Common myeloid progenitor, CD34-positive (primary cell): ENCODE results near the gene DPP9.

Source experiments
- CTCF ChIA-PET: fragments of 350-600 bp; sonication (Branson Sonifier 250); formaldehyde crosslinking; loops from one replicate; lab custom pipeline; 2021; ENCODE audit warnings: antibody characterized with exemption; lab: Charles Lee
- POLR2A ChIA-PET: fragments of 350-600 bp; sonication (Branson Sonifier 250); formaldehyde crosslinking; loops from one replicate; lab custom pipeline; 2021; ENCODE audit warnings: antibody characterized with exemption; lab: Charles Lee
- DNase-seq, 3 donors: peaks; one replicate each; pipeline versions ENCODE4 v3.0.0 to v3.0.0-alpha.2; 2013
- H3K27ac ChIP-seq, 2 experiments: 1 replicate in 1 of 2; 2 replicates in 1 of 2; pipeline ENCODE4 v1.7.0; 2013; ENCODE audit warnings: inconsistent platforms in 2 of 2, low read length in 2 of 2, mild to moderate bottlenecking in 2 of 2, low read depth in 1 of 2, moderate library complexity in 1 of 2; ENCODE audit not compliant: severe bottlenecking in 2 of 2, insufficient read depth in 1 of 2, poor library complexity in 1 of 2
- H3K27me3 ChIP-seq, 5 experiments: replicated peaks in 2 of 5; 1 replicate in 3 of 5; 2 replicates in 2 of 5; pipeline versions ENCODE4 v1.6.1 to v1.7.0; 2013; ENCODE audit warnings: low read length in 4 of 5, mild to moderate bottlenecking in 2 of 5, moderate library complexity in 2 of 5, inconsistent platforms in 1 of 5; ENCODE audit not compliant: insufficient read depth in 5 of 5, control insufficient read depth in 4 of 5
- H3K36me3 ChIP-seq, 4 experiments: 1 replicate in 2 of 4; 2 replicates in 2 of 4; pipeline versions ENCODE4 v1.6.1 to v1.7.0; 2013; ENCODE audit warnings: low read length in 3 of 4, control low read depth in 1 of 4, mild to moderate bottlenecking in 1 of 4; ENCODE audit not compliant: control insufficient read depth in 4 of 4, insufficient read depth in 4 of 4
- H3K4me1 ChIP-seq, 4 experiments: 1 replicate in 3 of 4; 2 replicates in 1 of 4; pipeline versions ENCODE4 v1.6.1 to v1.7.1; 2013; ENCODE audit warnings: low read length in 3 of 4, mild to moderate bottlenecking in 3 of 4, control low read depth in 1 of 4, inconsistent platforms in 1 of 4, moderate library complexity in 1 of 4; ENCODE audit not compliant: control insufficient read depth in 4 of 4, insufficient read depth in 4 of 4; ENCODE audit errors: control extremely low read depth in 1 of 4
- H3K4me3 ChIP-seq, 7 experiments: 1 replicate in 4 of 7; 2 replicates in 3 of 7; pipeline versions ENCODE4 v1.5.1 to v1.7.0; 2013; ENCODE audit warnings: mild to moderate bottlenecking in 7 of 7, low read length in 6 of 7, moderate library complexity in 6 of 7, inconsistent platforms in 2 of 7, low read depth in 2 of 7, control low read depth in 1 of 7; ENCODE audit not compliant: insufficient read depth in 4 of 7, control insufficient read depth in 1 of 7; ENCODE audit errors: extremely low read depth in 1 of 7
- H3K9me3 ChIP-seq, 5 experiments: 1 replicate in 4 of 5; 2 replicates in 1 of 5; pipeline versions ENCODE4 v1.6.1 to v1.7.1; 2013; ENCODE audit warnings: low read length in 4 of 5, mild to moderate bottlenecking in 2 of 5, inconsistent platforms in 1 of 5, low read depth in 1 of 5, moderate library complexity in 1 of 5; ENCODE audit not compliant: control insufficient read depth in 4 of 5, insufficient read depth in 2 of 5; ENCODE audit errors: control extremely low read depth in 1 of 5
- WGBS: methylation state at CpG from one replicate; pipeline ENCODE4 v1.1.5; 2013; ENCODE audit not compliant: insufficient coverage; 5-methylcytosine and 5-hydroxymethylcytosine counted together

Gene DPP9

GRCh38 chr19:4636761-4637160, 86.9 kb downstream of the DPP9 start:
- CTCF ChIA-PET: interaction anchor here (0.7 to 3.4 kb wide), 22 partner anchors 8 to 165 kb away, joined by 3 to 46 read pairs (median 4); partner anchors contain the start of gene HDGFL2
- H3K27ac ChIP-seq: no peak overlapping the region
- no peaks in the 10 kb centered on the region for H3K36me3 ChIP-seq
- no peaks in the 10 kb centered on the region for H3K27me3 ChIP-seq
- H3K4me3 ChIP-seq: peak overlapping the region in 3 of 7 experiments; percentile 61 to 76 (median 62)
- DNase-seq: no peak
- peaks cover 0 to 73% (median 59%) of the 10 kb centered on the region in 4 experiments for H3K4me1 ChIP-seq
- H3K9me3 ChIP-seq: no peaks in the 10 kb centered on the region
- POLR2A ChIA-PET: interaction anchor here (0.6 to 0.8 kb wide), 2 partner anchors 78 to 82 kb away, joined by 3 to 4 read pairs; no protein-coding TSS in a partner anchor
- WGBS: 98% methylated on average over 5 of the region's 8 CpGs

GRCh38 chr19:4636151-4636717, 87.4 kb downstream of the DPP9 start:
- DNase-seq: peak; percentile 49 to 60 (median 60)
- H3K36me3 ChIP-seq: no peaks in the 10 kb centered on the region
- peak overlapping the region in 6 of 7 experiments; percentile 35 to 76 (median 60) for H3K4me3 ChIP-seq
- no peaks in the 10 kb centered on the region for H3K27me3 ChIP-seq
- ChIA-PET CTCF (interaction anchor here (0.6 to 3.4 kb wide), 23 partner anchors 9 to 164 kb away, joined by 3 to 46 read pairs (median 4); partner anchors contain the start of gene HDGFL2), POLR2A (interaction anchor here (0.6 to 1.1 kb wide), 3 partner anchors 60 to 82 kb away, joined by 3 to 6 read pairs (median 4); no protein-coding TSS in a partner anchor)
- peak overlapping the region in 1 of 2 experiments; percentile 25 for H3K27ac ChIP-seq
- peaks cover 0 to 71% (median 57%) of the 10 kb centered on the region in 4 experiments for H3K4me1 ChIP-seq
- WGBS: 0% methylated on average over 42 of the region's 43 CpGs
- no peaks in the 10 kb centered on the region for H3K9me3 ChIP-seq

GRCh38 chr19:4635754-4636116, 87.9 kb downstream of the DPP9 start:
- peak overlapping the region in 6 of 7 experiments; percentile 35 to 76 (median 60) for H3K4me3 ChIP-seq
- H3K9me3 ChIP-seq: no peaks in the 10 kb centered on the region
- H3K4me1 ChIP-seq: peaks cover 0 to 67% (median 52%) of the 10 kb centered on the region in 4 experiments
- whole genome bisulfite sequencing: 81% methylated on average over 3 of the region's 13 CpGs
- ChIA-PET POLR2A (interaction anchor here (1.1 kb wide), 1 partner anchor 60 kb away, joined by 6 read pairs; no protein-coding TSS in a partner anchor), CTCF (interaction anchor here (0.6 to 3.4 kb wide), 18 partner anchors 8 to 164 kb away, joined by 3 to 46 read pairs (median 5); partner anchors contain the start of gene HDGFL2)
- H3K27ac ChIP-seq: no peak overlapping the region
- DNase-seq: no peak
- no peaks in the 10 kb centered on the region for H3K36me3 ChIP-seq
- H3K27me3 ChIP-seq: no peaks in the 10 kb centered on the region

DNA sequence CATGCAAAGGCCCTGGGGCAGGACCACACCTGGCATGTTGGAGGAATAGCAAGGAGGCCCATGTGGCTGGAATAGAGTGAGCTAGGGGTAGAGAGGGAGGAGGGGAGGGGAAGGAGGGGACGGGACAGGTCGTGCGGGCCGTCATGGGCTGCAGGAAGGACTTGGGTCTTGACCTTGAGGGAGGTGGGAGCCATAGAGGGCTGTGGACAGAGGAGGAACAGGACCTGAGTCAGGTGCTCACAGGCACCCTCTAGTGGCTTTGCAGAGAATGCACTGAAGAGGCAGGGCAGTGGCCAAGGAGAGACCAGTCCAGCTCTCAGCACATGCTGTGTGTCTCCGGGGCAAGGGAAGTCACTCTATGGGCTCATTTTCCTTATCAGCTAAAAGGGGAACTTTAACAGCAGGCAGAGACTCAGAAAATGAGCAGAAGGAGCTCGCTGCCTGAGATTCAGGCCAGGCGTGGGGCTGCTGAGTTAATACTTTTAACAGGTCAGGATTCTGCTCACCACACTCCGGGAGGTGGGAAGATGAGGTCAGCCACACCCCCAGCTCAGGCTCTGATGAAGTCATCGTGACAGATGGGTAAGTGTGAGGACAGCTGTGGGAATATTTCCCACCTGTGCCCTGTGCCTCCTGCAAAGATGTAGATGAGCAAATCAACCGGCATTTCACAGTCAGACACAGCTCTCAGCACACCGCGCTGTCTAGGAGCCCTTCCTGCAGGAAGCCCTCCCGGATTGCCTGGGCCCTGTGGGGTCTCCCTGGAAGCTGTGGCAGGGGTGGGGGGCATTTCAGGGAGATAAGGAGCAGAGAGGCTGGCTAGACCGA, 90.3 kb downstream of the DPP9 start:
- ChIA-PET POLR2A (no interaction called here), CTCF (interaction anchor here (0.6 to 3.7 kb wide), 24 partner anchors 10 to 109 kb away, joined by 3 to 37 read pairs (median 4); partner anchors contain the start of gene SEMA6B)
- WGBS: 43% methylated on average over 12 of the region's 14 CpGs
- Histone ChIP-seq H3K27ac (no peak overlapping the region), H3K4me1 (peaks cover 0 to 48% (median 34%) of the 10 kb centered on the region in 4 experiments), H3K9me3 (no peaks in the 10 kb centered on the region), H3K4me3 (no peak overlapping the region), H3K36me3 (no peaks in the 10 kb centered on the region), H3K27me3 (no peaks in the 10 kb centered on the region)
- DNase-seq: peak; percentile 75 to 91 (median 89)
